Heart left ventricle (tissue), 13 donors: ENCODE results near the gene TRPC3.
"Not testable (repeated sequence)": the region's sequence is repeated elsewhere in the genome, so short reads cannot be mapped to it uniquely, and the experiment has no call there.

ENCODE experiments used
- CTCF ChIP-seq, 12 donors: fragments of 200-600 bp; sonication (generic) in 4 of 12; IDR thresholded peaks; one replicate each; pipeline versions ENCODE4 v1.5.0 to v1.8.0; 2018 to 2022; ENCODE audit warnings: antibody characterized with exemption in 12 of 12, mild to moderate bottlenecking in 5 of 12
- POLR2A ChIP-seq, 2 donors: fragments of 450-650 bp; IDR thresholded peaks; one replicate each; pipeline ENCODE4 v1.6.1; 2017; ENCODE audit warnings: antibody characterized with exemption in 2 of 2, mild to moderate bottlenecking in 2 of 2, moderate library complexity in 2 of 2
- donor health status: ischemic (EF 13 %, LVEDD 7.1; RV severe dilation, severe dysfunction).
- donor health status: DM: no; HTN: yes; CAD: no.
- donor health status: DM: no; HTN: no; CAD: no.
- donor health status: ischemic (EF 25% LVEDD 6.9; RV normal size, moderate dysfunction).
- donor health status: ischemic (EF 25% LVEDD 5.7; RV mildly dilated, moderate dysfunction).
- donor health status: ischemic (EF 35%, LVEDD 5.7; RV mildly dilated, moderate dysfunction).
- donor health status: nonischemic (EF 11% LVEDD 7.7; RV severe dilation, severe dysfunction).
- donor health status: DM: yes; HTN: yes; CAD: no.
- donor health status: PGD.
- donor health status: ischemic (EF 29% LVEDD 5.4; RV normal size, mild dysfunction).
- donor health status: nonischemic (EF 23%, LVEDD 6.1; RV moderate dilation, normal function).

- not testable (repeated sequence) for TF ChIP-seq POLR2A, CTCF (IDR thresholded peaks at IDR 0.05)
These were observed 25.4 kb downstream of the TRPC3 start for GRCh38 chr4:121926490-121926889.
